ENCODE data around the gene KANK4. TPM values are rescaled to one million over a fixed set of nuclear protein-coding genes. Genes with fewer than 3 reads are reported as not detected.

Gene KANK4
- total and polyA plus RNA-seq, 2 of the 4 experiments (the other 2 are of a cell fraction): not detected

DNA sequence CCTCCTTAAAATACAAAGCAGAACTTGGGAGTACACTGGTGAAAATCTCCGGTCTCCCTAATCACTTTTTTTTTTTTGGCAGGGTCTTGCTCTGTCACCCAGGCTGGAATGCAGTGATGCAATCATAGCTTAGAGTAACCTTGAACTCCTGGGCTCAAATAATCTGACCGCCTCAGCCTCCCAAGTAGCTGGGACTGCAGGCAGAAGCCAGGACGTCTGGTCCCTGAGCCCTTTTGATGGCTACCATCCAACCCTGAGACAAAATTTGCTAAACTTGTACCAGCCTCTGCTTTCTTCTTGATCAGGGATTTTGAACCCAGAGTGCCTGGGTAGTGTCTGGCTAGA lies 120.5 kb downstream of the KANK4 start:
- in situ Hi-C loops (cut with MboI; ENCODE audit: low sequenced_read_pairs) (loop anchor here (25.0 kb wide), 1 partner anchor 539 kb away; no protein-coding TSS in a partner anchor), dilution Hi-C loops (cut with HindIII; ENCODE audit: low sequenced_read_pairs, unreplicated experiment) (no loop called here), intact Hi-C loops (cut with micrococcal nuclease) (no loop called here)
- 40% methylated on average over 1 of the region's 3 CpGs; no CpG with 5 or more reads in 1 of the 2 experiments for WGBS, 2 experiments (ENCODE audit: extremely low coverage in 2 of 2, insufficient read length in 1 of 2)
- Histone ChIP-seq H3K18ac (ENCODE audit: low read depth, low read length) (no peak overlapping the region), H3K14ac (replicated peaks; ENCODE audit: low read depth, low read length) (no peak overlapping the region), H3K4me1 (ENCODE audit: control insufficient read depth, insufficient read depth, low read length) (no peaks in the 10 kb centered on the region), H3K79me1 (ENCODE audit: low read depth in 1 of 2, low read length in 2 of 2) (no peaks in the 10 kb centered on the region), H2BK15ac (ENCODE audit: low read depth, low read length) (no peak overlapping the region), H4K20me1 (ENCODE audit: insufficient read depth, low read length) (no peaks in the 10 kb centered on the region), H3K23ac (ENCODE audit: low read depth, low read length) (no peak overlapping the region), H3K9me3 (ENCODE audit: control insufficient read depth, insufficient read depth, low read length) (peaks cover 3% of the 10 kb centered on the region), H2BK5ac (ENCODE audit: low read depth, low read length, poor library complexity, severe bottlenecking) (no peak overlapping the region), H2AK5ac (ENCODE audit: low read depth, low read length) (no peak overlapping the region), H2AK9ac (replicated peaks; ENCODE audit: low read depth, low read length, poor library complexity) (no peak overlapping the region), H4K8ac (ENCODE audit: low read depth in 2 of 2, low read length in 2 of 2) (no peak overlapping the region), H3K9me1 (ENCODE audit: insufficient read depth, low read length) (no peaks in the 10 kb centered on the region), H3K4ac (ENCODE audit: low read depth, low read length) (no peak overlapping the region), H3K27me3 (ENCODE audit: control insufficient read depth, insufficient read depth, low read length) (no peaks in the 10 kb centered on the region; the same call in 1 of the 2 replicates), H2BK20ac (ENCODE audit: low read depth, low read length) (no peak overlapping the region), H3K36me3 (ENCODE audit: control insufficient read depth, insufficient read depth, low read length) (no peaks in the 10 kb centered on the region), H3K56ac (ENCODE audit: extremely low read depth, insufficient read depth, low read length) (no peak overlapping the region), H3K4me2 (ENCODE audit: low read depth, low read length) (no peak overlapping the region), H3K4me3 (ENCODE audit: insufficient read depth, low read depth, low read length) (no peak overlapping the region), H4K5ac (ENCODE audit: low read depth, low read length) (no peak overlapping the region), H4K91ac (ENCODE audit: insufficient read depth, low read depth, low read length) (no peak overlapping the region), H3K9ac (ENCODE audit: low read depth, low read length) (no peak overlapping the region), H2AFZ (replicated peaks; ENCODE audit: low read length, poor library complexity) (no peak overlapping the region), H2BK120ac (ENCODE audit: low read depth, low read length) (no peak overlapping the region), H3K27ac (ENCODE audit: insufficient read depth, low read length) (no peak overlapping the region)
- POLR2A ChIA-PET (ENCODE audit: unreplicated experiment): no interaction called here
- ATAC-seq (ENCODE audit: low read depth) (no peak), DNase-seq (no peak)
- 0 out of 2 replicates have a peak, but pooled peaks have one; percentile 12 for TF ChIP-seq CEBPB (IDR thresholded peaks at IDR 0.05; ENCODE audit: low read depth, low read length)
- TF ChIP-seq, protein P1, sequence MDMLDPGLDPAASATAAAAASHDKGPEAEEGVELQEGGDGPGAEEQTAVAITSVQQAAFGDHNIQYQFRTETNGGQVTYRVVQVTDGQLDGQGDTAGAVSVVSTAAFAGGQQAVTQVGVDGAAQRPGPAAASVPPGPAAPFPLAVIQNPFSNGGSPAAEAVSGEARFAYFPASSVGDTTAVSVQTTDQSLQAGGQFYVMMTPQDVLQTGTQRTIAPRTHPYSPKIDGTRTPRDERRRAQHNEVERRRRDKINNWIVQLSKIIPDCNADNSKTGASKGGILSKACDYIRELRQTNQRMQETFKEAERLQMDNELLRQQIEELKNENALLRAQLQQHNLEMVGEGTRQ (IDR thresholded peaks at IDR 0.05; ENCODE audit: low read depth, low read length): no peak
- CTCF ChIA-PET: no interaction called here
- no TSS peak for BruUV-seq (replicated peaks)

All from IMR-90 (cell line).